Sigmoid colon (tissue), 4 donors: ENCODE data around the gene SPACA6.

Source experiments
- EP300 ChIP-seq, 4 donors: sonication (generic); formaldehyde crosslinking; IDR thresholded peaks; one replicate each; pipeline ENCODE4 v1.6.1; 2017; ENCODE audit warnings: antibody characterized with exemption in 4 of 4
- POLR2A ChIP-seq, 2 donors: fragments of 450-650 bp; IDR thresholded peaks; one replicate each; pipeline ENCODE4 v1.6.1; 2016; ENCODE audit warnings: antibody characterized with exemption in 2 of 2, mild to moderate bottlenecking in 2 of 2, moderate library complexity in 2 of 2
- POLR2AphosphoS5 ChIP-seq, 4 donors: sonication (generic); formaldehyde crosslinking; IDR thresholded peaks; one replicate each; pipeline ENCODE4 v1.6.1; 2017; ENCODE audit warnings: antibody characterized with exemption in 4 of 4
- TF ChIP-seq, protein P1 (sequence below), 4 experiments: fragments of 450-650 bp in 3 of 4; fragments of 200-600 bp in 1 of 4; IDR thresholded peaks; one replicate each; pipeline ENCODE4 v1.5.1; 2016 to 2019; ENCODE audit warnings: antibody characterized with exemption in 4 of 4, mild to moderate bottlenecking in 3 of 4, moderate library complexity in 2 of 4

DNA sequence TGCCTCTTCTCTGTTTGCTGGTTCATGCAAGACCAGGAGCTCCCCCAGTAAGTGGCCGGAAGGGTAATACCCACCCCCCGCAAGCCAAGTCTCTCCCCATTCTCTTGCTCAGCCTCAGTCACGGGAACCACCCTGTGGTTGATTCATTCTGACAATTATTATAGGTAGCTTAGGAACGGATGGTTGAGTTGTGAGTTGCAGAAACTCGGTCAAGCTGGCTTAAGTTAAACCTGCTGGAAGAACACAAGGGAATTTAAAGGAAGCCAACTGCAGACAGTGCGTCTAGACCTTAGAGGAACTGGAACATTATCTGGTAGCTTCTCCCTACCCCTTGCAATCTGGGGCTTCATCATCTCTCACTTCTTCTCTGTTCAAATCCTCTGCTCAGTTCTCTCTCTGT lies 49.7 kb downstream of the SPACA6 start:
- TF ChIP-seq, protein P1, sequence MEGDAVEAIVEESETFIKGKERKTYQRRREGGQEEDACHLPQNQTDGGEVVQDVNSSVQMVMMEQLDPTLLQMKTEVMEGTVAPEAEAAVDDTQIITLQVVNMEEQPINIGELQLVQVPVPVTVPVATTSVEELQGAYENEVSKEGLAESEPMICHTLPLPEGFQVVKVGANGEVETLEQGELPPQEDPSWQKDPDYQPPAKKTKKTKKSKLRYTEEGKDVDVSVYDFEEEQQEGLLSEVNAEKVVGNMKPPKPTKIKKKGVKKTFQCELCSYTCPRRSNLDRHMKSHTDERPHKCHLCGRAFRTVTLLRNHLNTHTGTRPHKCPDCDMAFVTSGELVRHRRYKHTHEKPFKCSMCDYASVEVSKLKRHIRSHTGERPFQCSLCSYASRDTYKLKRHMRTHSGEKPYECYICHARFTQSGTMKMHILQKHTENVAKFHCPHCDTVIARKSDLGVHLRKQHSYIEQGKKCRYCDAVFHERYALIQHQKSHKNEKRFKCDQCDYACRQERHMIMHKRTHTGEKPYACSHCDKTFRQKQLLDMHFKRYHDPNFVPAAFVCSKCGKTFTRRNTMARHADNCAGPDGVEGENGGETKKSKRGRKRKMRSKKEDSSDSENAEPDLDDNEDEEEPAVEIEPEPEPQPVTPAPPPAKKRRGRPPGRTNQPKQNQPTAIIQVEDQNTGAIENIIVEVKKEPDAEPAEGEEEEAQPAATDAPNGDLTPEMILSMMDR (IDR thresholded peaks at IDR 0.05) = no peak
- TF ChIP-seq EP300 (IDR thresholded peaks at IDR 0.05) = no peak
- no peak for TF ChIP-seq POLR2AphosphoS5 (IDR thresholded peaks at IDR 0.05)
- TF ChIP-seq POLR2A (IDR thresholded peaks at IDR 0.05) = no peak
